Measurements from ENCODE around the gene TRIP12. TPM values are rescaled to one million over a fixed set of nuclear protein-coding genes. Genes with fewer than 3 reads are reported as not detected.

Gene TRIP12
- total RNA-seq, 1 experiment from 2014 or later = 368 TPM

DNA sequence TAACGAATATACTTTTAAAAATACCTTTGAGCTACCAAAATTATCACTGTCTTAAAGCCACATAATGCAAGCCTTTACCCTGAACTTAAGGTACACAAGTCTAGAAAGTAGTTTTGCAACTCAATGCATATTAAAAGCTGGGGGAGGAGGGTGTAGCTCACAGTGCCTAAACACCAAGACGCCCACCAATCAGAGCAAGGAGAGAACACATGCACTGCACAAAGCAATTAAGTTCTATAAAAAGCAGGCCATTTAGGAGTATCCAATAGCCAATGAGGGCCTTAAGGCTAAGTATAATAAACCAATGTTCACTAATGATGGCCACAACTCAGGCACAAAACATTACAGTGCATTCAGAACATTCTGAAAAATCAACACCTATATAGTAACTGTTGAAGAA, 16.2 kb downstream of the TRIP12 start:
- H3K27ac ChIP-seq (ENCODE audit: low read length) = no peak overlapping the region
- intact Hi-C loops (cut with micrococcal nuclease; ENCODE audit: unreplicated experiment) = no loop called here
- CTCF ChIA-PET = no interaction called here
- in situ Hi-C loops (cut with HindIII; ENCODE audit: low pct_unique_long_range_greater_than_20kb, low sequenced_read_pairs) = no loop called here
- POLR2A ChIA-PET = no interaction called here
- no peaks in the 10 kb centered on the region for H3K9me3 ChIP-seq (ENCODE audit: control insufficient read depth, insufficient read depth, low read depth, low read length)
- no TSS peak for BruUV-seq (replicated peaks)
- H3K4me1 ChIP-seq (ENCODE audit: control insufficient read depth, insufficient read depth, low read length) = peaks cover 11% of the 10 kb centered on the region
- DNase-seq (ENCODE audit: low read depth, low spot score) (no peak), ATAC-seq (no peak)
- H3K4me3 ChIP-seq (ENCODE audit: low read depth in 2 of 2, low read length in 2 of 2) = no peak overlapping the region
- H3K27me3 ChIP-seq (ENCODE audit: control insufficient read depth, insufficient read depth, low read length) = no peaks in the 10 kb centered on the region
- TF ChIP-seq SIN3A (IDR thresholded peaks at IDR 0.05; ENCODE audit: borderline replicate concordance, insufficient read depth, low read depth, low read length) (no peak), POLR2AphosphoS5 (IDR thresholded peaks at IDR 0.05; ENCODE audit: low read depth, low read length) (no peak), TCF7L2 (IDR thresholded peaks at IDR 0.05; ENCODE audit: low read depth, low read length) (no peak), REST (IDR thresholded peaks at IDR 0.05; ENCODE audit: insufficient read depth in 1 of 2, low read depth in 2 of 2, low read length in 1 of 2) (no peak)
- TF ChIP-seq, protein P1, sequence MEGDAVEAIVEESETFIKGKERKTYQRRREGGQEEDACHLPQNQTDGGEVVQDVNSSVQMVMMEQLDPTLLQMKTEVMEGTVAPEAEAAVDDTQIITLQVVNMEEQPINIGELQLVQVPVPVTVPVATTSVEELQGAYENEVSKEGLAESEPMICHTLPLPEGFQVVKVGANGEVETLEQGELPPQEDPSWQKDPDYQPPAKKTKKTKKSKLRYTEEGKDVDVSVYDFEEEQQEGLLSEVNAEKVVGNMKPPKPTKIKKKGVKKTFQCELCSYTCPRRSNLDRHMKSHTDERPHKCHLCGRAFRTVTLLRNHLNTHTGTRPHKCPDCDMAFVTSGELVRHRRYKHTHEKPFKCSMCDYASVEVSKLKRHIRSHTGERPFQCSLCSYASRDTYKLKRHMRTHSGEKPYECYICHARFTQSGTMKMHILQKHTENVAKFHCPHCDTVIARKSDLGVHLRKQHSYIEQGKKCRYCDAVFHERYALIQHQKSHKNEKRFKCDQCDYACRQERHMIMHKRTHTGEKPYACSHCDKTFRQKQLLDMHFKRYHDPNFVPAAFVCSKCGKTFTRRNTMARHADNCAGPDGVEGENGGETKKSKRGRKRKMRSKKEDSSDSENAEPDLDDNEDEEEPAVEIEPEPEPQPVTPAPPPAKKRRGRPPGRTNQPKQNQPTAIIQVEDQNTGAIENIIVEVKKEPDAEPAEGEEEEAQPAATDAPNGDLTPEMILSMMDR (IDR thresholded peaks at IDR 0.05) = no peak
- H3K36me3 ChIP-seq (ENCODE audit: control insufficient read depth, insufficient read depth, low read length) = no peaks in the 10 kb centered on the region

DNA sequence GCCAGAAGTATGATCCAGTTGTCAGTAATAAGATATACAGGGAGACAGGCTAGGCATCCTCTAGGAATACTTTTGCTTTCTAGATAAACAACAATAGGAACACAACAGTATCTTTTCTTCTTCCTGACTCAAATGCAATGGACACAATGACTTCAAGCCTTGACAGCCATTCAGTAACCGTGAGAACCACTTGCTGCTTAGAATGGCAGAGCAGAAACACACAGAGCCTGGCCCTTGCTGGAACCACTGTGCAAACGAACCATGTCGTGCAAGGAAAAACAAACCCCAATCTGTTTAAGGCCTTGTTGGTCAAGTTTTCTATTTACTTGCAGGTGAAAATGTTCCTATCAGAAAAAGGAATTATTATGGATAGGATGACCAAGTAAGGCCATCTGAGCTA, 18.8 kb downstream of the TRIP12 start:
- ATAC-seq (no peak), DNase-seq (ENCODE audit: low read depth, low spot score) (no peak)
- no peak overlapping the region for H3K4me3 ChIP-seq (ENCODE audit: low read depth in 2 of 2, low read length in 2 of 2)
- H3K36me3 ChIP-seq (ENCODE audit: control insufficient read depth, insufficient read depth, low read length) = no peaks in the 10 kb centered on the region
- no peak for TF ChIP-seq POLR2AphosphoS5 (IDR thresholded peaks at IDR 0.05; ENCODE audit: low read depth, low read length)
- no peak for TF ChIP-seq REST (IDR thresholded peaks at IDR 0.05; ENCODE audit: insufficient read depth in 1 of 2, low read depth in 2 of 2, low read length in 1 of 2)
- TF ChIP-seq SIN3A (IDR thresholded peaks at IDR 0.05; ENCODE audit: borderline replicate concordance, insufficient read depth, low read depth, low read length) = no peak
- TF ChIP-seq TCF7L2 (IDR thresholded peaks at IDR 0.05; ENCODE audit: low read depth, low read length) = no peak
- TF ChIP-seq, protein P1 (IDR thresholded peaks at IDR 0.05) = no peak
- ChIA-PET POLR2A (interaction anchor here (0.7 kb wide), 1 partner anchor 9 kb away, joined by 3 read pairs; no protein-coding TSS in a partner anchor), CTCF (no interaction called here)
- in situ Hi-C loops (cut with HindIII; ENCODE audit: low pct_unique_long_range_greater_than_20kb, low sequenced_read_pairs) = no loop called here
- no peak overlapping the region for H3K27ac ChIP-seq (ENCODE audit: low read length)
- no peaks in the 10 kb centered on the region for H3K27me3 ChIP-seq (ENCODE audit: control insufficient read depth, insufficient read depth, low read length)
- intact Hi-C loops (cut with micrococcal nuclease; ENCODE audit: unreplicated experiment) = no loop called here
- no TSS peak for BruUV-seq (replicated peaks)
- H3K4me1 ChIP-seq (ENCODE audit: control insufficient read depth, insufficient read depth, low read length) = peaks cover 20% of the 10 kb centered on the region
- H3K9me3 ChIP-seq (ENCODE audit: control insufficient read depth, insufficient read depth, low read depth, low read length) = no peaks in the 10 kb centered on the region
